ENCODE measurements around the gene TRIM28.

Gene TRIM28

GRCh38 chr19:58568453-58569130 lies 24.7 kb downstream of the TRIM28 start:
- Histone ChIP-seq H3K14ac (ENCODE audit: low read length) (no peak overlapping the region), H3K4me2 (ENCODE audit: low read length) (no peak overlapping the region), H2BK12ac (ENCODE audit: low read length) (no peak overlapping the region), H3K18ac (ENCODE audit: low read length) (no peak overlapping the region), H2BK5ac (ENCODE audit: low read depth, low read length, poor library complexity) (no peak overlapping the region), H2AFZ (ENCODE audit: insufficient read depth, low read length, poor library complexity) (no peak overlapping the region), H3K9ac (ENCODE audit: low read length) (no peak overlapping the region), H3K4me1 (ENCODE audit: control insufficient read depth in 1 of 2, insufficient read depth in 2 of 2, low read length in 2 of 2) (peaks cover 7% of the 10 kb centered on the region in 2 experiments), H2BK120ac (ENCODE audit: insufficient read depth, low read length, poor library complexity) (no peak overlapping the region), H3K9me3 (ENCODE audit: insufficient read depth, low read depth, low read length) (peaks cover 2% of the 10 kb centered on the region), H4K12ac (ENCODE audit: low read depth, low read length) (no peak overlapping the region), H4K8ac (ENCODE audit: low read depth, low read length) (no peak overlapping the region), H3K36me3 (ENCODE audit: control insufficient read depth in 1 of 2, insufficient read depth in 2 of 2, low read length in 2 of 2) (peaks cover 24 to 40% of the 10 kb centered on the region in 2 experiments), H4K91ac (ENCODE audit: low read depth, low read length) (no peak overlapping the region), H3K27ac (ENCODE audit: low read depth, low read length) (no peak overlapping the region), H3K27me3 (ENCODE audit: insufficient read depth, low read length) (no peaks in the 10 kb centered on the region), H3K79me1 (ENCODE audit: low read length) (peaks cover 6% of the 10 kb centered on the region), H3K23ac (ENCODE audit: low read length) (no peak overlapping the region), H3K79me2 (ENCODE audit: control insufficient read depth, insufficient read depth, low read length, poor library complexity) (peaks cover 2% of the 10 kb centered on the region), H3K4me3 (ENCODE audit: low read depth, low read length) (no peak overlapping the region), H3K4ac (ENCODE audit: low read depth, low read length) (no peak overlapping the region), H2AK5ac (ENCODE audit: low read length) (no peak overlapping the region)
- no CpG with 5 or more reads among the region's 4 CpGs for WGBS (ENCODE audit: extremely low coverage, insufficient coverage, insufficient read length)
- DNase-seq: no peak

GRCh38 chr19:58569191-58569942 lies 25.5 kb downstream of the TRIM28 start:
- Histone ChIP-seq H3K4me1 (ENCODE audit: control insufficient read depth in 1 of 2, insufficient read depth in 2 of 2, low read length in 2 of 2) (peaks cover 7% of the 10 kb centered on the region in 2 experiments), H3K79me1 (ENCODE audit: low read length) (peaks cover 6% of the 10 kb centered on the region), H3K18ac (ENCODE audit: low read length) (no peak overlapping the region), H4K91ac (ENCODE audit: low read depth, low read length) (no peak overlapping the region), H2BK12ac (ENCODE audit: low read length) (no peak overlapping the region), H3K14ac (ENCODE audit: low read length) (no peak overlapping the region), H3K4me3 (ENCODE audit: low read depth, low read length) (no peak overlapping the region), H4K8ac (ENCODE audit: low read depth, low read length) (no peak overlapping the region), H3K4ac (ENCODE audit: low read depth, low read length) (no peak overlapping the region), H3K79me2 (ENCODE audit: control insufficient read depth, insufficient read depth, low read length, poor library complexity) (peaks cover 2% of the 10 kb centered on the region), H4K12ac (ENCODE audit: low read depth, low read length) (no peak overlapping the region), H2AFZ (ENCODE audit: insufficient read depth, low read length, poor library complexity) (no peak overlapping the region), H3K27ac (ENCODE audit: low read depth, low read length) (no peak overlapping the region), H2AK5ac (ENCODE audit: low read length) (no peak overlapping the region), H3K9me3 (ENCODE audit: insufficient read depth, low read depth, low read length) (peaks cover 2% of the 10 kb centered on the region), H2BK120ac (ENCODE audit: insufficient read depth, low read length, poor library complexity) (no peak overlapping the region), H3K36me3 (ENCODE audit: control insufficient read depth in 1 of 2, insufficient read depth in 2 of 2, low read length in 2 of 2) (peaks cover 24 to 40% of the 10 kb centered on the region in 2 experiments), H3K23ac (ENCODE audit: low read length) (no peak overlapping the region), H2BK5ac (ENCODE audit: low read depth, low read length, poor library complexity) (no peak overlapping the region), H3K9ac (ENCODE audit: low read length) (no peak overlapping the region), H3K4me2 (ENCODE audit: low read length) (no peak overlapping the region), H3K27me3 (ENCODE audit: insufficient read depth, low read length) (no peaks in the 10 kb centered on the region)
- DNase-seq: no peak
- no CpG with 5 or more reads among the region's 6 CpGs for WGBS (ENCODE audit: extremely low coverage, insufficient coverage, insufficient read length)

GRCh38 chr19:58569943-58570670 lies 26.2 kb downstream of the TRIM28 start:
- Histone ChIP-seq H2BK120ac (ENCODE audit: insufficient read depth, low read length, poor library complexity) (no peak overlapping the region), H3K4me2 (ENCODE audit: low read length) (no peak overlapping the region), H3K27ac (ENCODE audit: low read depth, low read length) (no peak overlapping the region), H3K9ac (ENCODE audit: low read length) (no peak overlapping the region), H3K9me3 (ENCODE audit: insufficient read depth, low read depth, low read length) (peaks cover 2% of the 10 kb centered on the region), H3K4me1 (ENCODE audit: control insufficient read depth in 1 of 2, insufficient read depth in 2 of 2, low read length in 2 of 2) (peaks cover 7 to 10% of the 10 kb centered on the region in 2 experiments), H3K18ac (ENCODE audit: low read length) (no peak overlapping the region), H3K23ac (ENCODE audit: low read length) (no peak overlapping the region), H3K79me1 (ENCODE audit: low read length) (peaks cover 7% of the 10 kb centered on the region), H2BK5ac (ENCODE audit: low read depth, low read length, poor library complexity) (no peak overlapping the region), H4K91ac (ENCODE audit: low read depth, low read length) (no peak overlapping the region), H2AK5ac (ENCODE audit: low read length) (no peak overlapping the region), H4K8ac (ENCODE audit: low read depth, low read length) (no peak overlapping the region), H3K14ac (ENCODE audit: low read length) (no peak overlapping the region), H2BK12ac (ENCODE audit: low read length) (no peak overlapping the region), H3K4ac (ENCODE audit: low read depth, low read length) (no peak overlapping the region), H3K36me3 (ENCODE audit: control insufficient read depth in 1 of 2, insufficient read depth in 2 of 2, low read length in 2 of 2) (peaks cover 24 to 40% of the 10 kb centered on the region in 2 experiments), H4K12ac (ENCODE audit: low read depth, low read length) (no peak overlapping the region), H2AFZ (ENCODE audit: insufficient read depth, low read length, poor library complexity) (no peak overlapping the region), H3K79me2 (ENCODE audit: control insufficient read depth, insufficient read depth, low read length, poor library complexity) (peaks cover 2% of the 10 kb centered on the region), H3K27me3 (ENCODE audit: insufficient read depth, low read length) (no peaks in the 10 kb centered on the region), H3K4me3 (ENCODE audit: low read depth, low read length) (no peak overlapping the region)
- no peak for DNase-seq
- no CpG with 5 or more reads among the region's 8 CpGs for WGBS (ENCODE audit: extremely low coverage, insufficient coverage, insufficient read length)

GRCh38 chr19:58570770-58571574 lies 27.1 kb downstream of the TRIM28 start:
- no peak overlapping the region for H3K4me3 ChIP-seq (ENCODE audit: low read depth, low read length)
- no peak for DNase-seq
- H4K91ac ChIP-seq (ENCODE audit: low read depth, low read length): no peak overlapping the region
- H3K4ac ChIP-seq (ENCODE audit: low read depth, low read length): no peak overlapping the region
- no peak overlapping the region for H2BK12ac ChIP-seq (ENCODE audit: low read length)
- no peak overlapping the region for H3K23ac ChIP-seq (ENCODE audit: low read length)
- no peak overlapping the region for H2AK5ac ChIP-seq (ENCODE audit: low read length)
- H3K4me1 ChIP-seq (ENCODE audit: control insufficient read depth in 1 of 2, insufficient read depth in 2 of 2, low read length in 2 of 2): peaks cover 7 to 10% of the 10 kb centered on the region in 2 experiments
- no peak overlapping the region for H3K27ac ChIP-seq (ENCODE audit: low read depth, low read length)
- no peaks in the 10 kb centered on the region for H3K27me3 ChIP-seq (ENCODE audit: insufficient read depth, low read length)
- no peak overlapping the region for H3K18ac ChIP-seq (ENCODE audit: low read length)
- no peak overlapping the region for H2BK5ac ChIP-seq (ENCODE audit: low read depth, low read length, poor library complexity)
- H3K14ac ChIP-seq (ENCODE audit: low read length): no peak overlapping the region
- H2BK120ac ChIP-seq (ENCODE audit: insufficient read depth, low read length, poor library complexity): no peak overlapping the region
- no peak overlapping the region for H2AFZ ChIP-seq (ENCODE audit: insufficient read depth, low read length, poor library complexity)
- H3K4me2 ChIP-seq (ENCODE audit: low read length): no peak overlapping the region
- peaks cover 15% of the 10 kb centered on the region for H3K79me1 ChIP-seq (ENCODE audit: low read length)
- H3K79me2 ChIP-seq (ENCODE audit: control insufficient read depth, insufficient read depth, low read length, poor library complexity): peaks cover 8% of the 10 kb centered on the region
- H4K8ac ChIP-seq (ENCODE audit: low read depth, low read length): no peak overlapping the region
- peaks cover 24 to 40% of the 10 kb centered on the region in 2 experiments for H3K36me3 ChIP-seq (ENCODE audit: control insufficient read depth in 1 of 2, insufficient read depth in 2 of 2, low read length in 2 of 2)
- H4K12ac ChIP-seq (ENCODE audit: low read depth, low read length): no peak overlapping the region
- H3K9me3 ChIP-seq (ENCODE audit: insufficient read depth, low read depth, low read length): peaks cover 2% of the 10 kb centered on the region
- H3K9ac ChIP-seq (ENCODE audit: low read length): no peak overlapping the region
- WGBS (ENCODE audit: extremely low coverage, insufficient coverage, insufficient read length): no CpG with 5 or more reads among the region's 25 CpGs

Measured in trophoblast cell (in vitro differentiated cells and primary cell).